Measurements from ENCODE around the gene BCO1.

DNA sequence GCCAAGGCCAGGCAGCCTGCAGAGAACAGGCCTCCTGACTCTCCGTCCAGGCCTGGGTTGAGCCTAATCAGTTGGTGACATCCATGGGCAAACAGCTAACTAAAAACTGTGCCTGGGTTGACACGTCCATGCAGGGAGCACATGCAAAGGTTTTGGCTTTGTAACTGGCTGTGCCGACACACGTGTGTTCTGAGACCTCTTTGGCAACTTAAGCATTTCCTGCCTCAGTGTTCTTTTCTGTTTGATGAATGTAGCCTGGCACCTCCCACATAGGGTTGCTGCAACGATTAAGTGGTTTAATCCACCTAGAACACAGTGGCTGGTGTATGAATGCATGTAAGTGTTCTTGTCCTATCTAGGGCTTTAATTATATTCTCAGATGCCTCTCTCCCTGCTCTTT is 3.2 kb downstream of the BCO1 start:
- no peak for TF ChIP-seq CTCF (IDR thresholded peaks at IDR 0.05)
- TF ChIP-seq ZFX (IDR thresholded peaks at IDR 0.05; ENCODE audit: borderline replicate concordance), result no peak

Measured in 22Rv1 (cell line).